AG04449 (cell line): Measurements from ENCODE around the gene INMT.

ENCODE experiments used
- CTCF ChIA-PET: fragments of 350-600 bp; formaldehyde crosslinking; extraction: SDS; loops from one replicate; lab custom pipeline; 2021; ENCODE audit warnings: antibody characterized with exemption; lab: Yijun Ruan, JAX
- POLR2A ChIA-PET: fragments of 400-600, 350-600 bp; formaldehyde crosslinking; extraction: SDS; loops from one replicate; lab custom pipeline; 2020; ENCODE audit warnings: antibody characterized with exemption, inconsistent platforms; lab: Yijun Ruan, JAX
- DNase-seq: peaks from one replicate; pipeline ENCODE4 v3.0.0-alpha.2; 2010; ENCODE audit warnings: low read depth, low spot score
- H3K4me3 ChIP-seq: 2 replicates; pipeline ENCODE4 v1.5.1; 2011; ENCODE audit warnings: low read depth, mild to moderate bottlenecking, control low read depth, low read length
- TF ChIP-seq, protein P1 (sequence below): IDR thresholded peaks from one replicate; pipeline ENCODE4 v1.5.1; 2011; ENCODE audit warnings: mild to moderate bottlenecking, moderate library complexity, low read length, control low read depth, inconsistent platforms; ENCODE audit not compliant: insufficient read depth; ENCODE audit errors: missing control alignments

Gene INMT

DNA sequence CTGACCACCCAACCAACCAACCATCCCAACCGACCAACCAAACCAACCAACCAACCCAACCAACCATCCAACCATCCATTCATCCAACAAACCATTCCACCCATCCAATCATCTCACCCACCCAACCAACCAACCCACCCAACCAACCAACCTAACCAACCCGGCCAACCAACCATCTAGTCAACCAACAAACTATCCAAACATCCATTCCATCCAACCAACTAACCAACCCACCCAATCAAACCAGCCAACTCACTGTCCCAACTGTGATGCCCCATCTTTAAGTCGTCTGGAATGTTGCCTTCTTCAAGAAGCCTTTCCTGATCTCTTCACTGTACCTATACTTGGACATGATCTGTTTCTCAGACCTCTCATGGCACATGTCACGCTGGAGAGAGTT lies 50.9 kb downstream of the INMT start:
- ChIA-PET CTCF (interaction anchor here (0.9 to 6.8 kb wide), 3 partner anchors 174 to 323 kb away, joined by 3 to 102 read pairs (median 5); no protein-coding TSS in a partner anchor), POLR2A (no interaction called here)
- TF ChIP-seq, protein P1, sequence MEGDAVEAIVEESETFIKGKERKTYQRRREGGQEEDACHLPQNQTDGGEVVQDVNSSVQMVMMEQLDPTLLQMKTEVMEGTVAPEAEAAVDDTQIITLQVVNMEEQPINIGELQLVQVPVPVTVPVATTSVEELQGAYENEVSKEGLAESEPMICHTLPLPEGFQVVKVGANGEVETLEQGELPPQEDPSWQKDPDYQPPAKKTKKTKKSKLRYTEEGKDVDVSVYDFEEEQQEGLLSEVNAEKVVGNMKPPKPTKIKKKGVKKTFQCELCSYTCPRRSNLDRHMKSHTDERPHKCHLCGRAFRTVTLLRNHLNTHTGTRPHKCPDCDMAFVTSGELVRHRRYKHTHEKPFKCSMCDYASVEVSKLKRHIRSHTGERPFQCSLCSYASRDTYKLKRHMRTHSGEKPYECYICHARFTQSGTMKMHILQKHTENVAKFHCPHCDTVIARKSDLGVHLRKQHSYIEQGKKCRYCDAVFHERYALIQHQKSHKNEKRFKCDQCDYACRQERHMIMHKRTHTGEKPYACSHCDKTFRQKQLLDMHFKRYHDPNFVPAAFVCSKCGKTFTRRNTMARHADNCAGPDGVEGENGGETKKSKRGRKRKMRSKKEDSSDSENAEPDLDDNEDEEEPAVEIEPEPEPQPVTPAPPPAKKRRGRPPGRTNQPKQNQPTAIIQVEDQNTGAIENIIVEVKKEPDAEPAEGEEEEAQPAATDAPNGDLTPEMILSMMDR = no peak

GRCh38 chr7:30804078-30804661 lies 52.2 kb downstream of the INMT start:
- POLR2A ChIA-PET = interaction anchor here (0.6 to 0.7 kb wide), 2 partner anchors 20 to 41 kb away, joined by 3 read pairs; no protein-coding TSS in a partner anchor
- peak; percentile 83 for DNase-seq
- TF ChIP-seq, protein P1 = no peak
- CTCF ChIA-PET = interaction anchor here (0.8 to 6.8 kb wide), 9 partner anchors 25 to 330 kb away, joined by 3 to 102 read pairs (median 4); no protein-coding TSS in a partner anchor
- H3K4me3 ChIP-seq = no peak overlapping the region

More for the DNA sequence above, 50.9 kb downstream of the INMT start:
- no peak for DNase-seq
- no peak overlapping the region for H3K4me3 ChIP-seq

- TF ChIP-seq, protein P1 = no peak
- ChIA-PET POLR2A (no interaction called here), CTCF (interaction anchor here (0.8 to 6.8 kb wide), 6 partner anchors 26 to 329 kb away, joined by 3 to 102 read pairs (median 4); no protein-coding TSS in a partner anchor)
- no peak for DNase-seq
- no peak overlapping the region for H3K4me3 ChIP-seq
Observed at GRCh38 chr7:30805081-30805691, 53.3 kb downstream of the INMT start.

- CTCF ChIA-PET = interaction anchor here (0.8 to 6.8 kb wide), 3 partner anchors 132 to 315 kb away, joined by 4 to 102 read pairs (median 6); no protein-coding TSS in a partner anchor
- no peak overlapping the region for H3K4me3 ChIP-seq
- TF ChIP-seq, protein P1 = no peak
- POLR2A ChIA-PET = no interaction called here
- DNase-seq = no peak
Observed at GRCh38 chr7:30805931-30806330, 54.0 kb downstream of the INMT start.
